Adrenal gland (tissue), 5 donors: ENCODE measurements around the gene TSSC4.

Experiments
- POLR2A ChIP-seq, 2 donors: fragments of 450-650 bp; IDR thresholded peaks; one replicate each; pipeline ENCODE4 v1.6.1; 2017; ENCODE audit warnings: antibody characterized with exemption in 2 of 2, mild to moderate bottlenecking in 2 of 2, moderate library complexity in 1 of 2
- TF ChIP-seq, protein P1 (sequence below), 6 experiments: fragments of 450-650 bp in 4 of 6; fragments of 200-600 bp in 2 of 6; sonication (generic) in 1 of 6; IDR thresholded peaks; 1 replicate in 5 of 6; 2 replicates in 1 of 6; pipeline versions ENCODE4 v1.5.1 to v1.8.0; 2016 to 2021; ENCODE audit warnings: antibody characterized with exemption in 6 of 6, mild to moderate bottlenecking in 2 of 6, moderate library complexity in 1 of 6
- donor health status: DM: no; HTN: no; CAD: no.

DNA sequence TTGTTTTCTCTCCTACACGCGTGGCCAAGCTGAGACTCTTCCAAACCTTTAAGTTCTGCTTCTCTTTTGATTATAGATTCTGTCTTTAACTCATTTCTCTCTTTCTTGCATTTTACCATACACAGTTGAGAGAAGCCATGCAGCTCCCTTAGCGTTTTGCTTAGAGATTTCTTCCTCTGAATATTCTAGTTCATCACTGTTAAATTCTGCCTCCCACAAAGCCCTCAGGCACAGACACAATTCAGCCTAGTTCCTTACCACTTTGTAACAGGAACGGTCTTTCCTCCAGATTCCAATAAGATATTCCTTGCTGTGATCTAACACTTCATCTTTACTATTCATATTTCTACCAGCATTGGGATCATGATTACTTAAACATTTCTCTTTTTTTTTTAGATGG, 48.1 kb upstream of the TSSC4 start:
- TF ChIP-seq, protein P1, sequence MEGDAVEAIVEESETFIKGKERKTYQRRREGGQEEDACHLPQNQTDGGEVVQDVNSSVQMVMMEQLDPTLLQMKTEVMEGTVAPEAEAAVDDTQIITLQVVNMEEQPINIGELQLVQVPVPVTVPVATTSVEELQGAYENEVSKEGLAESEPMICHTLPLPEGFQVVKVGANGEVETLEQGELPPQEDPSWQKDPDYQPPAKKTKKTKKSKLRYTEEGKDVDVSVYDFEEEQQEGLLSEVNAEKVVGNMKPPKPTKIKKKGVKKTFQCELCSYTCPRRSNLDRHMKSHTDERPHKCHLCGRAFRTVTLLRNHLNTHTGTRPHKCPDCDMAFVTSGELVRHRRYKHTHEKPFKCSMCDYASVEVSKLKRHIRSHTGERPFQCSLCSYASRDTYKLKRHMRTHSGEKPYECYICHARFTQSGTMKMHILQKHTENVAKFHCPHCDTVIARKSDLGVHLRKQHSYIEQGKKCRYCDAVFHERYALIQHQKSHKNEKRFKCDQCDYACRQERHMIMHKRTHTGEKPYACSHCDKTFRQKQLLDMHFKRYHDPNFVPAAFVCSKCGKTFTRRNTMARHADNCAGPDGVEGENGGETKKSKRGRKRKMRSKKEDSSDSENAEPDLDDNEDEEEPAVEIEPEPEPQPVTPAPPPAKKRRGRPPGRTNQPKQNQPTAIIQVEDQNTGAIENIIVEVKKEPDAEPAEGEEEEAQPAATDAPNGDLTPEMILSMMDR (IDR thresholded peaks at IDR 0.05): no peak
- no peak for TF ChIP-seq POLR2A (IDR thresholded peaks at IDR 0.05)
